ENCODE results near the gene PACS1.
"Not testable (repeated sequence)": the region's sequence is repeated elsewhere in the genome, so short reads cannot be mapped to it uniquely, and the experiment has no call there.

PACS1 gene

GRCh38 chr11:66076561-66076960, 6.5 kb downstream of the PACS1 start:
- no peak for DNase-seq

- DNase-seq: no peak
These were observed 7.9 kb downstream of the PACS1 start for GRCh38 chr11:66077927-66078326.

- DNase-seq: not testable (repeated sequence)
These were observed 8.9 kb downstream of the PACS1 start for GRCh38 chr11:66078949-66079348.

DNA sequence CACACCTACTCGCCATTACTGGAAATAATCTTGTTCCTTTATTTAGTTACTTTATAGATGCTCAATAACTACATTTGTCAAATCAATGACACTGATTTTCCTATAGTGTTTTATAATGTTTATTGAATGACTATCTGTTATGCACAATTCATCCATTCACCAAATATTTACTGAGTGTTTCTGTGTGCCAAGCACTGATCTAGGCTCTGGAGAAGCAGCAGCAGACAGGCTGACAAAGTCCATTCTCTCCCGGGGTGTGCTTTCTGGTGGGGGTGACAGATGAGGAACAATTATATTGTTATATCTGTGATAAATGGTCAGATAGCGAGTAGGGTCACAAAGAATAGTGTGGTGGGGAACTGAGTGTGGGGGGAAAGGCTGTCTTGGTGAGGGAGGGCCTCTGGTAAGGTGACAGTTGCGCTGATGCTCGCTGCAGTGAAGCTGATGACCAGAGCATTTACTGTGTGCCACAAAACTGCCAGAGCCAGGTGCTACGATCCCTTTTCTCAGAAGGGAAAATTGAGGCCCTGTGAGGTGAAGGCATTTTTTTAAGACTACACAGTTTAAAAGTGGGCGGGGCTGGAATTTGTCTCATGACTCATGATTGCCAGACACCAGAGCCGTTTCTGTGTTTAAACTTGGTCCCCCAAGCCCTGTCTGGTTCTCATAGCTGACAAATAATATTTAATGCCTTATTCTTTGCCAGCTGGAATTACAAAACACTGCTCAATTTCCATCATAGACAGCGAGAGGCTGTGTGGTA, 10.2 kb downstream of the PACS1 start:
- DNase-seq: peak; percentile 18 to 52

DNA sequence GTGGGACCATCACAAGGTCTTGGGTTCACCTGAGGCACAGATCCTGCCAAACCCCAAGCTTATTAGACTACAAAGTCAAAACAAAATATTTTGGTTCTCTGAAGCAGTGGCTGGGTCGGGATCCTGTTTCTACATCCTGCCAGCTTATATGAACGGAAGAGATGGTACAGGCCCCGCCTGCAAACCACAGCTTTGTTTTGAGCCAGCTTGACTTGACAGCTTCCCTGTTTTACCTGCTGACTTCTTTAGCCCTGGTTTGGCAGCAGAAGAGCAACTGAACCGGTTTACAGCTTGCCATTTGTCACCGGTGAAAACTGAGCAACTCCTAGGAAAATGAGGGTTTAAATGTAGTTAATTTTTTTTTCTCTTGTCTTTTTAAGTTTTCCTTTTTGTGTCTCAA, 11.4 kb downstream of the PACS1 start:
- DNase-seq: peak; percentile 45 to 58

- DNase-seq: no peak
These were observed 13.1 kb downstream of the PACS1 start for GRCh38 chr11:66082946-66083698.

GRCh38 chr11:66083767-66084166, 13.7 kb downstream of the PACS1 start:
- DNase-seq: no peak

- no peak for DNase-seq
These were observed 14.9 kb downstream of the PACS1 start for GRCh38 chr11:66084821-66085475.

DNA sequence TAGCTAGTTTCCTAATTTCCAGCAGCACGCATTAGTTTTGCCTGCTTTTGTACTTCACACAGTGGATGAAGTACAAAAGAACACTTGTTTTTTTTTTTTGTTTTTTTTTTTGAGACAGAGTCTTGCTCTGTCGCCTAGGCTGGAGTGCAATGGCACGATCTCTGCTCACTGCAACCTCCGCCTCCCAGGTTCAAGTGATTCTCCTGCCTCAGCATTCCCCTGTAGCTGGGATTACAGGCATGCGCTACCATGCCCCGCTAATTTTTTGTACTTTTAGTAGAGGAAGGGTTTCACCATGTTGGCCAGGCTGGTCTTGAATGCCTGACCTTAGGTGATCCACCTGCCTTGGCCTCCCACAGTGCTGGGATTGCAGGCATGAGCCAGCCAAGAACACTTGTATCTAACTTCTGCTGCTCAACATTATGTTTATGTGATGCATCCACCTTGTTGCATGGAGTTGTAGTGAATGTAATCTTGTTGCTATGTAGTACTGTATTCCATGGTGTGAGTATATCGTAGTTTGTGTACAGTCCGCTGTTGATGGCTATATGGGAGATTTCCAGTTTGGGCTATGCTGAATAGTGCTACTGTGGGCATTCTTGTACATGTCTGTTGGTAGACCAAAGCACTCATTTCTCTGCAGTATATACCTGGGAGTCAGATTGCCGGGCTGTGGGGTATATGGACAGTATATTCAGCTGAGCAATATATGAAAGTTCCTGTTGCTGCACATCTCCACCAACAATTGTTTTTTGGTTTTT, 17.3 kb downstream of the PACS1 start:
- DNase-seq: no peak

- no peak for DNase-seq
These were observed 19.0 kb downstream of the PACS1 start for GRCh38 chr11:66089067-66089466.

- no peak for DNase-seq
These were observed 20.2 kb downstream of the PACS1 start for GRCh38 chr11:66090288-66090687.

- not testable (repeated sequence) for DNase-seq
These were observed 22.1 kb downstream of the PACS1 start for GRCh38 chr11:66092125-66092524.

GRCh38 chr11:66099746-66100145, 29.7 kb downstream of the PACS1 start:
- DNase-seq: peak in 1 of 2 donors; percentile 15

- DNase-seq: peak; percentile 65 to 69
These were observed 30.4 kb downstream of the PACS1 start for GRCh38 chr11:66100272-66101065.

DNA sequence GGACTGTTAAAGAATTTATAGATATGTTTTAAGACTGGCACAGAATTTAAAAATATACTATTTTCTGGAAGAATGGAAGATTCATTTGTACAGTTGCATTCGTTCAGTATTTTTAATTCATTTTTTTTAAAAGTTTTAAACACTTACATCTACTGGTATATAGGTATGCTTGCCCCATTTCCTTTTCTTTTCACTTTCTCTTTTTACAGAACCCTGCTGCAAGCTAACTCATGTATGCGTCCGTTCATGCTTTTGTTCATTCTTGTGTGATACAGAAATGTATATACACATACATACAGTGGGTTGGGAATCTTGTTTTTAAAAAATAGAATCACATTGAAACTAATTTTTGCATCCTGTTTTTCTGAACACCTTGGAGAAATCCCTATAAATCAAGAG, 31.0 kb downstream of the PACS1 start:
- no peak for DNase-seq

- DNase-seq: no peak
These were observed 34.1 kb downstream of the PACS1 start for GRCh38 chr11:66104057-66104638.

GRCh38 chr11:66106786-66107599, 36.9 kb downstream of the PACS1 start:
- peak; percentile 36 to 38 for DNase-seq

DNA sequence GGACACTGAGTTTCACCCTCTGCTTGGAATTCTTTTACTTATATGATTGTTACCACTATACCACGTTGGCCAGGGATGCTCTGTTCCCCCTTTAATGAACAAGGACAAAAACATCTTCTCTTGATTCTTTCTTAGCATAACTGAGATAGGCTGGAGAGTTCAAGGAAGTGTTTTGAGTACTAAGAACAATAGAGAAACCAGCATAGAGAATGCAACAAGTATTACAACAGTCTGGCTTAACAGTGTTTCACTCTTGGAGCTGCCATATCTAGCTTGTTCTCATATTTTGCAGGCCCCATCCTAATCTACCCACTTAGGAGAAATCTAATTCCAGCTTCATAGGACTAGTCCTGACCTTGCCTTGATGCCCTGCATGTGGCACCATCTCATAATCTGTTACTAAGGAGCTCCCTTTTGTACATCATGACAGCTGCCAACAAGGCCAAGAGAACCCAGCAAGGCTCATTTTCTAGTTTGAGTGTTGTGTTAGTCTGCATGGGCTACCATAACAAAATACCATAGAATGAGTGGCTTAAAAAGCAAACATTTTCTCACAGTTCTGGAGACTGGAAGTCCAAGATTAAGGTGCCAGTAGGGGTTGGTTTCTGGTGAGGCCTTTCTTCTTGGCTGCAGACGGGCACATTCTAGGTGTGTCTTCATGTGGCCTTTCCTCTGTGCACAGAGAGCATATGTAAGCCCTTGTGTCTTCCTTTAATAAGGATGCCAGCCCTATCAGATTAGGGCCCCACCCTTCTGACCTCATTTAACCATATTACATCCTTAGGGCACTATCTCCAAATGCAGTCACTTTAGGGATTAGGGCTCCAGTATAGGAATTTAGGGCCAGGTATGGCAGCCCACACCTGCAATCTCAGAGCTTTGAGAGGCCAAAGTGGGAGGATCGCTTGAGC, 37.8 kb downstream of the PACS1 start:
- peak in 1 of 2 donors; percentile 14 for DNase-seq

DNA sequence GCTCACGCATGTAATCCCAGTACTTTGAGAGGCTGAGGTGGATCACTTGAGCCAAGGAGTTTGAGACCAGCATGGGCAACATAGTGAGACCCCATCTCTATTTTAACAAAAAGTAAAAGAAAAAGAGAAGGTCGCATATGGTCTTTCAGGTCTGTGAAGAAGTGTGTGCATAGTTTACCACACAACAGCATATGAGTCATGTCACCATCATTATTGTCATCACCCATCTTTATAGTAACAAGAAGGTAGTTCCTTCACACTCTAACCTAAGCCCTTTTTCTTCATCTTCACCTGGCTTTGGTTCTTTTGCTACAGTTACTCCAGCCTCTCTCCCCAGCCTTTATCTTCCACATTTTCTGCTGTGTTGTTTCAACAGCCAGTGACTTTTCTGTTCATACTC, 39.2 kb downstream of the PACS1 start:
- DNase-seq: no peak

DNA sequence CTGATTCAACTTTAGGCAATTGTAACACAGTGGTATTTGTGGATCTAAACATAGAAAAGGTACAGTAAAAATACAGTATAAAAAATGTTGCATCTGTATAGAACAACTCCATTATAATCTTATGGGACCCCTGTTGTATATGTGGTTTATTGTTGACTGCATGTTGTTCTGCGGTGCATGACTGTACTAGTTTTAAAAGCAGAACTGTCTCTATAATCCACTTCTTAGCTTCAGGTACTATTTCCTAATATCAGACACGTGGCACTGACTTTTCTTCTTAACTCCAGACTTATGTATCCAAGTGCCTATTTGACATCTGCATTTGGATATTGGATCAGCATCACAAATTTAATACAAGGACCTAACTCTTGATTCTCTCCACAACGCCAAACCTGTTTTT, 41.1 kb downstream of the PACS1 start:
- DNase-seq: no peak

All from inflammatory macrophage treated with lipopolysaccharide for 1 hour (primary cell).